SK-N-SH treated with all-trans-retinoic acid at 6 μM for 48 hours (cell line): ENCODE results near the gene WWC2.

Source experiments
- CSDC2 ChIP-seq: fragments of 250-450 bp; sonication (Bioruptor Pico); IDR thresholded peaks from 2 replicates; pipeline ENCODE4 v1.5.0; 2020; ENCODE audit warnings: mild to moderate bottlenecking, moderate library complexity
- ESRRG ChIP-seq: fragments of 250-450 bp; sonication (Bioruptor Pico); IDR thresholded peaks from 2 replicates; pipeline ENCODE4 v1.6.1; 2021; ENCODE audit warnings: mild to moderate bottlenecking
- TCF4 ChIP-seq: fragments of 250-450 bp; sonication (Bioruptor Pico); IDR thresholded peaks from 2 replicates; pipeline ENCODE4 v1.8.0; 2021; ENCODE audit warnings: mild to moderate bottlenecking, moderate library complexity, borderline replicate concordance
- TOX ChIP-seq: fragments of 250-450 bp; sonication (Bioruptor Pico); IDR thresholded peaks from 2 replicates; pipeline ENCODE4 v1.8.0; 2021; ENCODE audit warnings: mild to moderate bottlenecking, moderate library complexity, borderline replicate concordance
- ZFP3 ChIP-seq: fragments of 250-450 bp; sonication (Bioruptor Pico); IDR thresholded peaks from 2 replicates; pipeline ENCODE4 v1.5.0; 2020; ENCODE audit warnings: mild to moderate bottlenecking, moderate library complexity
- ZNF70 ChIP-seq: fragments of 450-650 bp; formaldehyde crosslinking; IDR thresholded peaks from 2 replicates; pipeline ENCODE4 v1.5.0; 2020; ENCODE audit warnings: mild to moderate bottlenecking, moderate library complexity
- ZNF8 ChIP-seq: fragments of 450-650 bp; formaldehyde crosslinking; IDR thresholded peaks from 2 replicates; pipeline ENCODE4 v1.5.0; 2020; ENCODE audit warnings: mild to moderate bottlenecking, moderate library complexity
- TF ChIP-seq, protein P1 (sequence below): fragments of 250-450 bp; sonication (Bioruptor Pico); IDR thresholded peaks from 2 replicates; pipeline ENCODE4 v1.5.0; 2020; ENCODE audit warnings: mild to moderate bottlenecking, moderate library complexity
- TF ChIP-seq, protein P2 (sequence below): fragments of 250-450 bp; sonication (Bioruptor Pico); IDR thresholded peaks from 2 replicates; pipeline ENCODE4 v1.8.0; 2020; ENCODE audit warnings: mild to moderate bottlenecking, moderate library complexity, borderline replicate concordance

DNA sequence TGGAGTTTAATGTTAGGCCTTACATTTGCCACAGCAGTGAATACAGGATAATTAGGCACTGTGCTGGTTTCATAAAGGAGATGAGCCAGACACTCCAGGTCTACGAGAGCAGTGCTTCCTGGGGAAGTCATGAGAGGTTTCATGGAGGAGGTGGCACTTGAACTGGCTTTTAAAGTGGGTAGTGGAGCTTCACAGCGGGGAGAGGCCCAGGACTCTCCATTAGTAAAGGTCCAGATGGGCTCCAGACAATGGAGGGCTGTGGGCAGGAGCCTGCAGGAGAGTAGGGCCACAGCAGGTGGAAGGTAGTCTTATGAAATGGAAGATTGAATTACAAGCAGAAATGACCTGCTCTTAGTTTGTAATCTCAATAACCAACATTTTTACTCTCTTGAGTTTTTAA is 192.0 kb downstream of the WWC2 start:
- TF ChIP-seq ZNF70 (CRISPR knock-in tag): no peak
- TF ChIP-seq, protein P1, sequence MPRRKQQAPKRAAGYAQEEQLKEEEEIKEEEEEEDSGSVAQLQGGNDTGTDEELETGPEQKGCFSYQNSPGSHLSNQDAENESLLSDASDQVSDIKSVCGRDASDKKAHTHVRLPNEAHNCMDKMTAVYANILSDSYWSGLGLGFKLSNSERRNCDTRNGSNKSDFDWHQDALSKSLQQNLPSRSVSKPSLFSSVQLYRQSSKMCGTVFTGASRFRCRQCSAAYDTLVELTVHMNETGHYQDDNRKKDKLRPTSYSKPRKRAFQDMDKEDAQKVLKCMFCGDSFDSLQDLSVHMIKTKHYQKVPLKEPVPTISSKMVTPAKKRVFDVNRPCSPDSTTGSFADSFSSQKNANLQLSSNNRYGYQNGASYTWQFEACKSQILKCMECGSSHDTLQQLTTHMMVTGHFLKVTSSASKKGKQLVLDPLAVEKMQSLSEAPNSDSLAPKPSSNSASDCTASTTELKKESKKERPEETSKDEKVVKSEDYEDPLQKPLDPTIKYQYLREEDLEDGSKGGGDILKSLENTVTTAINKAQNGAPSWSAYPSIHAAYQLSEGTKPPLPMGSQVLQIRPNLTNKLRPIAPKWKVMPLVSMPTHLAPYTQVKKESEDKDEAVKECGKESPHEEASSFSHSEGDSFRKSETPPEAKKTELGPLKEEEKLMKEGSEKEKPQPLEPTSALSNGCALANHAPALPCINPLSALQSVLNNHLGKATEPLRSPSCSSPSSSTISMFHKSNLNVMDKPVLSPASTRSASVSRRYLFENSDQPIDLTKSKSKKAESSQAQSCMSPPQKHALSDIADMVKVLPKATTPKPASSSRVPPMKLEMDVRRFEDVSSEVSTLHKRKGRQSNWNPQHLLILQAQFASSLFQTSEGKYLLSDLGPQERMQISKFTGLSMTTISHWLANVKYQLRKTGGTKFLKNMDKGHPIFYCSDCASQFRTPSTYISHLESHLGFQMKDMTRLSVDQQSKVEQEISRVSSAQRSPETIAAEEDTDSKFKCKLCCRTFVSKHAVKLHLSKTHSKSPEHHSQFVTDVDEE (CRISPR knock-in tag): no peak
- TF ChIP-seq ZFP3 (CRISPR knock-in tag): no peak
- TF ChIP-seq TOX (CRISPR knock-in tag): no peak
- TF ChIP-seq TCF4: no peak
- no peak for TF ChIP-seq CSDC2
- TF ChIP-seq ESRRG (CRISPR knock-in tag): no peak
- TF ChIP-seq ZNF8 (CRISPR knock-in tag): no peak
- TF ChIP-seq, protein P2, sequence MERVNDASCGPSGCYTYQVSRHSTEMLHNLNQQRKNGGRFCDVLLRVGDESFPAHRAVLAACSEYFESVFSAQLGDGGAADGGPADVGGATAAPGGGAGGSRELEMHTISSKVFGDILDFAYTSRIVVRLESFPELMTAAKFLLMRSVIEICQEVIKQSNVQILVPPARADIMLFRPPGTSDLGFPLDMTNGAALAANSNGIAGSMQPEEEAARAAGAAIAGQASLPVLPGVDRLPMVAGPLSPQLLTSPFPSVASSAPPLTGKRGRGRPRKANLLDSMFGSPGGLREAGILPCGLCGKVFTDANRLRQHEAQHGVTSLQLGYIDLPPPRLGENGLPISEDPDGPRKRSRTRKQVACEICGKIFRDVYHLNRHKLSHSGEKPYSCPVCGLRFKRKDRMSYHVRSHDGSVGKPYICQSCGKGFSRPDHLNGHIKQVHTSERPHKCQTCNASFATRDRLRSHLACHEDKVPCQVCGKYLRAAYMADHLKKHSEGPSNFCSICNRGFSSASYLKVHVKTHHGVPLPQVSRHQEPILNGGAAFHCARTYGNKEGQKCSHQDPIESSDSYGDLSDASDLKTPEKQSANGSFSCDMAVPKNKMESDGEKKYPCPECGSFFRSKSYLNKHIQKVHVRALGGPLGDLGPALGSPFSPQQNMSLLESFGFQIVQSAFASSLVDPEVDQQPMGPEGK (CRISPR knock-in tag): no peak
